HG03280 (cell line): ENCODE data around the gene DCTN4.
"Not testable (repeated sequence)": the region's sequence is repeated elsewhere in the genome, so short reads cannot be mapped to it uniquely, and the experiment has no call there.

Experiments used
- ATAC-seq: cut with Tn5 transposase; IDR thresholded peaks from one replicate; pipeline ENCODE4 v1.9.1; 2021; ENCODE audit warnings: mild to moderate bottlenecking, moderate library complexity; ENCODE audit not compliant: unreplicated experiment

Gene DCTN4

DNA sequence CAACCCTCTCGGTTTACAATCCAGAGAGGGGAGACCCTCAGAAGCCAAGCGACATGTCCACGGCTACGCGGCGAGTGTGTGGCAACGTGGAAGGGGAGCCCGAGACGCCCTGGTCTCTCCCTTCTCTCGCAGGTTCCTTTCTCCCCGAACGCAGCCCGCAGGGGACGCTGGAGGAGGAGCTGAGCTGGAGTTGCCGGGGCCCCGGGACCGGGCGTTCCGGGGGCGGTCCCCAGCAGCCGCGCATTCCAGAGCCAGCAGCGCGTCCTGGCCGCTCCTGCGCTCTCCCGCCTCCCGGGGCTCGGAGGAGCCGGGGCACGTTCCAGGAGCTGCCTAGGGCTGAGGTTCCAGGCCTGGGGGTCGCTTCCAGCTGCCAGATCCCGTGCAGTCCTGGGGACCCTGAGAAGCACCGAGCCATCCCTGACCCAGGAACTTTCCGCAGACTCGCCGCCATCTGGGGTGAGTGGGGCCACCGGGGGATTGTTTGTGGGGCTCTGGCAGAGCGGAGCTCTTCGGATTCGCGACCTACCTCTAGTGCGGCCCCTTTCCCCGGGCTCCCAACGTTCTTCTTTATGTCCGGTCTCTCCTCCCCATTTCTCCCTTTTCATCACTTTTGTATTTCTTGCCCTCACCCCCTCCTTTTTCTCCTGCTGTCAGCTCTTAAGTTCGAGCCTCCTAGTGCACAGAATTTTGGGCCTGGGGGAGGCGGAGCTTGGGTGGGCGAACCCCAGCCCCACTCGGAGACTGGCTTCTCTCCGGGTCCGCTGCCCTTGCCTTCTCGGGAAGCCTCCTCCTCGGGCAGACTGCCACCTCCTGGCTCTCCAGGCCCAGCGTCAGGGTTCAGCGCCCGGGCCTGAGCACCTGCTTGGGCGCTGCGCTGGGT, 19.9 kb upstream of the DCTN4 start, which contains the start of gene SMIM3:
Gene SMIM3, plus strand, starts transcription at position 241 of the 880 bp plus-strand sequence. CDS start 16,684 bp downstream, outside the sequence.
- ATAC-seq = no peak

DNA sequence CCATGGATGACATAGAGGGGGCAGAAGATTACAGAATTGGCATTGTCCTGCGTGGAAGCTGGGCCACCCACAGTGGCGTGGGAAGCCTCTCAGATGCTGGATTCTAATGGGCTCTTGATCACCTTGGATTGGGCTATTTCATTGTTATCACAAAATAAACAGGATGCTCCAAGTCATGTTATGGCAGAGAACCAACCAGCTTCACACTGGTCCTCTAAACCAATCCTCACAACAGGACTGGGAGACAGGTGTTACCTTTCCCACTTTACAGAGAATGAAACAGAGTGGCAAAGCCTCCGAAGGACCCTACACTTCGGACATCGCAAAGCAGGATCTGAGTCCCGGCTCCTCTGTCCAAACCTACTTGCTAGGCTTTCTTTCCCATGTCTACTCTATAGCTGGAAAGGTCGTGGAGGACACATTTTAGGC, 19.3 kb upstream of the DCTN4 start:
- ATAC-seq = no peak

DNA sequence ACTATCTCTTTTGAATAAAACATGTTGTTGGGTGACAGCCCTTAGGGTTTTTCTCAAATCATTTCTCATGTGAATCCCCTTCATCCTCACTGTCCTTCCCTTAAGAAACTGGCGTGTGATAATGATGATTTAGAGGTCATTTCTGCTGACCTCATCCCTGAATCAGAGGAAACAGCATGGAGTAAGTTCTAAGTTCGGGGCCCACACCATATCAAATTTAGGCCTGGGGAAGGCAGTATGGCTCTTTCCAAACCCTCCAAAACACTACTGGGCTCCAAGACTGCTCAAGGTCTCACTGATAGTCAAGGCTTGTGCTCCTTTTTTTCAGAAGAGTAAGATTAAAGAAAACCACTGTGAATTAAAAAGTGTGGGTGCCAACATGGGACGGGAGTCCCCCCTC, 18.9 kb upstream of the DCTN4 start:
- ATAC-seq = no peak

DNA sequence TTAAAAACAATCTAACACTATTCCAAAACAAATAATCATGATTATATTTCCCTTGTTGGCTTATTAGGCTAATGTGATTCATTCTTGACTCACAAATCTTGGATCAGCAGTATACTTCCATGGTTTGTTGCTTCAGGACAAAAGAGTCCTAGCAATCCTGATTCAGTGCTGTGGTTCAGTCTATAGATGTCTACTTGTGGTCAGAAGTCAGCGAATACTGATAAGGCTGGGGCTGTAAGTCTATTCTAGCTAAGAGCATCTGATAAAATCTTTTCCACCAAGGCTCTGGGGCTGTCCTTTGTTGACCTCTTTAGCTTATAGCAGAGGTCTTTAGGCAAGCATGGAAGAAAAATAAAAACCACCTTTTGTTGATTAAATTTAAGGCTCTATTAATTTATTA, 15.3 kb upstream of the DCTN4 start:
- ATAC-seq = no peak

DNA sequence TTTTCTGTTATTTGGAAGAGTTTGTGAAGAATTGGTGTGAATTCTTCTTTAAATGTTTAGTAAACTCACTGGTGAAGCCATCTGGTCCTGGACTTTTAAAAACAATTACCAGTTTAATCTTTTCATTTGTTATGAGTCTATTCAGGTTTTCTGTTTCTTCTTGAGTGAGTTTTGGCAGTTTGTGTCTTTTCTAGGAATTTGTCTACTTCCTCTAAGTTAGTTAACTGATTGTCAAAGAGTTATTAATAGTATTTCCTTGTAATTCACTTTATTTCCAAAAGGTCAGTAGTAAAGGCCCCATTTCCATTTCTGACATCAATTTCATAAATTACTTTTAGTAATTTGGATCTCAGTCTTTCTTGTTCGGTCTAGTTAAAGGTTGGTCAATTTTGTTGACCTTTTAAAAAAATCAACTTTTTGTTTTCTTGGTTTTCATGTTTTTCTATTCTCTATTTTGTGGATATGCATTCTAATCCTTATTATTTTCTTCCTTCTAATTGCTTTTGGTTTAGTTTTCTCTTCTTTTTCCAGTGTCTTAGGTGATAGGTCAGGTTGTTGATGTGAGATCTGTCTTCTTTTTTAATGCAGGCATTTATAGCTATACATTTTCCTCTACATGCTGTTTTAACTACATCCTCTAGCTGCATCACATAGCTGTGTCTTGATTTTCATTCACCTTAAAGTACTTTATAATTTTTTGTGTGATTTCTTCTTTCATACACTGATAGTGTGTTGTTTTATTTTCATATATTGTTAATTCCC, 12.4 kb upstream of the DCTN4 start:
- ATAC-seq = no peak

DNA sequence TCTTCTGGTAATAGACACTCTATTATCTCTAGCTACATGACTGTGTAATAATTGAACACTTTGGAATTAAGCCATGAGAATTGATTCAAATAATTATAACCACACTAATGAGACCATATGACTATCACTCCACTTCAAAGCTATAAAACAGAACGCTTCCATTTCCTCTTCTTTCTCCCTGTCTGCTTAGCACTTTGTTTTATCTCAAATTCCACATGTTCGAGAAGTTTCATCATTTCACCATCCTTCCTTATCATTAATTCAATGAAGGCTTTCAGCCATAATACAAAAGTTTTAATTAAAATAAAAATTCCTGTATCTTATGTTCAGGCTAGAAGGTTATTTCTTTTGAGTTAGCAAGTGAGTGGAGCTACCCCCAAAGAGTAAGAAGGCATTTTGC, 7.4 kb upstream of the DCTN4 start:
- no peak for ATAC-seq

DNA sequence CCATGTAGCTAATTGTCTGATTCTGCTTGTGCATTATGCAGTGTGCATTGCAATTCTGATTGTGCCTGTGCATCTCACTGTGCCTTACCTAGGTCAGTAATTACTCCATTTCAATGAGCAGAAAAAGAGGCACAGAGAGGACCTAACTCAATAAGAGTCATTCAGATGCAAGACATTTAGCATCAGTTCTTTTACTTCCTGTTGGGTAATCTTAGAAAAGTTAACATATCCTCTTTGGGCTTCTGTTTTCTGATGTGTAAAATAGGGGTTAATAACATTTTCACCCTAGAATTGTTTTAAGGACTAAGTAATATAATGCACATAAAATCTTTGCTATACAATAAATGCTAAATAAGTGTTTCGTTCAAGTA, 7.0 kb upstream of the DCTN4 start:
- ATAC-seq = no peak

DNA sequence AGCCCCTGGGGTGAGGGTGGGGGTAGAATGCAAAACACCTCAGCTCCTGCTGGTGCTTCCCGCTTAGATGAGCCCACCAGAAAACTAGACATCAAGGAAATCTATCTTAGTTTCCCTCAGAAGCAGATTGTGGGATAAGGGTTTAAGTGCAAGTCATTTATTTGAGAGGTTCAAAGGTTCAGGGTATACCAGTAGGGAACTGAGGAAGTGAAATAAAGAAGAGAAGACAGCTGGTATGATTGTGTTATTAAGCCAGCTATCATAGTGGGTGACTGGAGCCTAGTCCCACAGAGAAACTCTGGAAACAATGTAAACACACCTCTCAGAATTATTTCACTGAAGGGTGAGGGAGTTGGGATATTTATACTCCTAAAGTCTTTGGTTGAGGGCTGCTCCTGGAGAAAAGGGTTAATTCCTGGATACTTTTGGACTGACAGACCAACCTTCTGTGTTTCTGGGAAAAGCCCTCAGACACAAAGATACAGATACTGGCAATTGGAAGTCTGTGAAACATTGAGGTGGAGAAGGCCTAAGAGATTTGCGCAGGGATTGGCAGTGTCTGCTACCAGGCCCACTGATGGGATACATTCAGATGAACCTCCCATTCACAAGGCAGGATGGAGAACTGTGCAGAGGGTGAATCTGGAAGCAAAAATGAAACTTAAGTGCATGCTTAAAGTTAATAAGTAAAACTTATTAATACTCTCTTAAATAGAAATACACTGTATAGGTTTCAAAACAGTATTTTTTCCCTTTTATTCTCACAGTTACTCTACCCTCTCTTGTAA, 6.4 kb upstream of the DCTN4 start:
- ATAC-seq = no peak

DNA sequence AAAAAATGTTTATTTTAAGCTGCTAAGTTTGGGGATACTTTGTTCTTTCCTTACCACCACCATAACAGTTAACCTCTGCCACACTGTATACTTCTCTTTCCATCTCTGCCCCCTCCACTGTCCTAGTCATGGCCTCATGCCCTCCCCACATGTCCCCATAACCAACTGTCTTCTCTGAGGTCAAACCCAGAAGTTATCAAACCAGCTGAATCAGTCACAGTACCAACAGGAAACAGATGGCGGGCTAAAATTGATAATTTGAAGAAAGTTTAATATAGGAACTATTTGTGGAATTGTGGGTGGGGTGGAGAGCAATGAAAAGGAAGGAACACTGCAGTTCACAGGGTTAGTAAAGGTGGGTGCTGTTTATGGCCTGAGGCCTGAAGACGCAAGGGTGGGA, 5.7 kb upstream of the DCTN4 start:
- no peak for ATAC-seq

DNA sequence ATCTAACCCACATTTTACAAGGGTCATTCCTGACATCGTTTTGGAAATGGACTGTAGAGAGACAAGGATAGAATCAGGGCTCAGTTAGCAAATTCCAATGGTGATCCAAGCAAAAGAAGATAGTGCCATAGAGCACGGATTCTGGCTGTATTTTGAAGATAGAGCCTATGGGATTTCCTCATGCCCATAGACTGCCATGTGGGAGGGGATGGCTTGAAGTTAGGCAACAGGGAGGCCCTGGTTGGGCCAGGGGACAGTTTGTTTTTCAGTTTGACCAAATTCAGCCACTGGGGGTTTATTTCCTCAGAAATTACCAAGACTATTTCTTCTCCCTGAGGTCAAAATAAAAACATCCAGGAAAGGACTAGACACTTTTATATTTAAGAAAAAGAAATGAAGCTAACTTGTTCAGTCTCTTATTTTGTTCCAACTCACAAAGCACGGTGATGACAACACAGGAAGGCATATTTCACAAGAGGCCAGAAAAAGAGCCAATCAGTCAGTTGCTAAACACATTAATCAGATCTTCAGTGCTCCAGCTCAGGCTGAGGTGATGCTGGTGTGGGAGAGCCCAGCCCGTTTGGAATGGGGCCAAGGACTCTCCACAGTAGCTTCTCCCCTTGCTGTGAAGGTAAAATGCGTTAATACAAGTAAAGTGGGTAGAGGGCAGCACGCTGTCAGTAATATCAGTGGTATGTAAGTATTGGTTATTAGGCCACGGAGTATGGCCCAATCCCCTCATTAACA, 4.4 kb upstream of the DCTN4 start:
- no peak for ATAC-seq

DNA sequence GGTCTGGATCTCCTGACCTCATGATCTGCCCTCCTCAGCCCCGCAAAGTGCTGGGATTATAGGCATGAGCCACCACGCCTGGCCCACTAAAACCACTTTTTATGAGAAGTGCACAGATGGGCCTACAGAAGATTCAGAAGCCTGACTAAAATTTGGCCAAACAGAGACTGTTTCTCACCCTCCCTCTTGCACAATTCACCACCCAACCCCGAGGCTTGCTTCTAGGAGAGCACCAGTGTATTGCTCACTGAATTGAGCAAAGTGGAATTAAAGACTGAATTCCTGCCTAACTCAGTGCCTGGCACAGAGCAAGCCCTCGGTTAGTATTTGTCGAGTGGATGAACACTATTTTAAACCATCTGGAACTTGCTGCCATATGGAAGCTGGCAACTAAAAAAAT, 3.4 kb upstream of the DCTN4 start:
- no peak for ATAC-seq

DNA sequence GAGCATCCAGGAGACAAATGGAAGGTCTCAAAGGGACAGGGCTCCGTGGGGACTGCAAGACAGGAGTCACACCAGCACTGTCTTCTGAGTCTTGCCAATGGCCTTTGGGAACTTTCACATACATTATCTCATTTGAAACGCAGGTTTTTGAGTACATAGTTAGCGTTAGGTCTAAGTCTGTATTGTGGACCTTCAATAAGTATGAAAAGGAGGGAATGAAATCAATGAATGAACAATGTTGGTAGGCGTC, 442 bp upstream of the DCTN4 start:
- ATAC-seq = no peak

DNA sequence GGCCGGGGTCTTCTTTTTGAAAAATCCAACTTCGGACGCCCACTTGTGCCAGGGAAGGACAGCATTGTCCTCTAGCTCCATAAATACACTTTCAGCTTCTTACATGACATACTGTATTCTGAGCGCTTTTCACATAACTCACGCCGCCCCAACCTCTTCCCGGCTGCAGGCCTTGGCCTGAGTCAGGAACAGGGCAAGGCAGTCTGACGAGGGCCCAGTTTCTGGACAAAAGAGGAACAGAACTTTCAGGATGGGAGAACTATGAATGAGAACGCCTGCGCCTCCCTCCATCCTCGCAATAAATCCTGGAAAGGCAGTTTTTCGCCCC, 650 bp downstream of the DCTN4 start:
- peak; percentile 18 for ATAC-seq

DNA sequence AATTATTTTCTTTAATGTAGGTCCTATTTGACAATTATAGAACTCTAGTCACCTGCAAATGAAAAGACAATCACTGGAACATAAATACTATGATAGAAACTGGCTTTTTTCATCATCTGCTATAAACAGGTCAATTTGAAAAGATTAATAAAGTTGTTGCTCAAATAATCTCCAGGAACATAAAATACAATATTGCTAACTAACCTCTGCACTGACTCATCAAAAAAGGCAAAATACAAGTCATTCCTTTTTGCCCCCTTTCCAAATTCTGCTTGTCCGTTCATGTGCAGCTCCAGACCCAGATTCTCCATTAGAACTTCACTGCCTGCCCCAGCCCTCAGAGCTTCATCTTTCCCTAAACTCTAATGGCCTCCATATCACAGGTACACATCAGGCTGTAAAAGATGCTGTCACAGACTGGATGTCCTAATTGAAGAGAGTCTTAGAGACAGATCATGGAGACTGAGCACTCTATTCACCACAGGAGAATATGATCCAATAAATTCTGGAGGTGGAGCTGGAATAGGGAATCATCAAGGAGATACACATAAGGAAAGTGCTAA, 1.6 kb downstream of the DCTN4 start:
- ATAC-seq = no peak

DNA sequence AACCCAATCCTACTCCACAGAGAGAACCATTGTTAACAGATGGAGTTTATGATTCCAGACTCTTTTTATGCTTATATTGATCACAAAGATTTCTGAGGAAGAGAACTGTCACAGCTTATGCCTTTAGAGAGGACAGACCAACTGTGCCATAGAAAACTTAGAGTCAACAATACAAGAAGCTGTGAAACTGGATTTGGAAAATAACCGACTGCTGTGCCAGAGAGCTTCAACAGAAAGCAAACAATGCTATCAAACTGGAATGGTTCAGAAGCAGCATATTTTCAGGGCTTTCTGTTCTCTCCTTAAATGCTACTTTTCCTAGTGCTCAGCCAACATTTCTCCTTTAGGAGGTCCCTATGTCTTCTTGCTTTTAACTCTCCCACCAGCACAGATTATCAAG, 5.0 kb downstream of the DCTN4 start:
- no peak for ATAC-seq

DNA sequence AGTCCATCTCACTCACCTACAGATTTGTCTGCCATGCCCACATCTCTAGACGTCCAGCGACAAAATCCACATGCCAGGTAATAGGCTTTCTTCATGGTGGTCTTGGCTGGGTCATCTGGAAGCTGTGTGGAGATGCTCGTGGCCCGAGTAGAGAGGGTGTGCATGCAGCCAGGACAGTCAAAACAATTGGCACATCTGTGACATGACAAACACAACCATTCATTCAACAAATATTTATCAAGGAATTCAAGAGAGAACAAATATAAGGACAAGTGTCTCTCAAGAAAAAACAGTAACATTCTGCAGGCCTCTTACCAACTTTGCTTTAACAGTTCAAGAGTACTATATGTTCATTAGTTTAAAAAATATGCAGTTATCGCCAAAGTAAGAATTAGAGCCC, 5.4 kb downstream of the DCTN4 start:
- ATAC-seq = no peak

DNA sequence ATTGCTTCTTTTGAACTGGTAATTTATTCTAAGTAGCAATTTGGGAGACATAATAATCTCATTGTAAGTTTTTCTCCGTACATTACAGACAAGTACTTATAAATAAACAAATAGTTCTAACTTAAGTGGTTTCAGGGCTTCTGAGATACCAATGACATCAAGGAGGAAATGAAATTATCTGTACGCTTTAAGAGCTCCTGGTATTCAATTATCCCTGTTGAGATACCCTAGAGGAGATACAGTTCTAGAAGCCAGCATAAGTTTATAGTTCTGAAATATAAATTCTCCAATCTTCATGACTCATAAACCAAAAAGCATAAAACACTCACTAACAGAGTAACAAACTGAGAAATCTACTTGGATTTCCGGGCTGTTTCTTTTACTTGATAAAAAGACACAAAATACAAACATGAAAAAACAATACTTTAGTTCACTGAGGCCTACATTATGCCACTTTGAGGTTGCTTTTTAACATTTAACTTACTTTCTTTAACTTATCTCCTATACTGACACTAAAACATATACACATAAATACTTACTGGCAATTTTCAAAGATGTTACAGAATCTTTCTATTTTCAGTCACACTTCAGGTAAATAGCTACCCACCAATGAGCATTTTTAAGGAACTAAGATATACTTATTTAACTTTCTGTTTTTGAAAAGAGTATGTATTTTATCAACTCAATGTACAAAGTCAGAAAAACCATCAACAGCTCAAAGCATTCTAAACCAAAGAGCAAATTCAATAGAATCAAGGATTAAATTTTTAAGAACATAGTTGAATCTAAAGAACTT, 7.5 kb downstream of the DCTN4 start:
- ATAC-seq = no peak

DNA sequence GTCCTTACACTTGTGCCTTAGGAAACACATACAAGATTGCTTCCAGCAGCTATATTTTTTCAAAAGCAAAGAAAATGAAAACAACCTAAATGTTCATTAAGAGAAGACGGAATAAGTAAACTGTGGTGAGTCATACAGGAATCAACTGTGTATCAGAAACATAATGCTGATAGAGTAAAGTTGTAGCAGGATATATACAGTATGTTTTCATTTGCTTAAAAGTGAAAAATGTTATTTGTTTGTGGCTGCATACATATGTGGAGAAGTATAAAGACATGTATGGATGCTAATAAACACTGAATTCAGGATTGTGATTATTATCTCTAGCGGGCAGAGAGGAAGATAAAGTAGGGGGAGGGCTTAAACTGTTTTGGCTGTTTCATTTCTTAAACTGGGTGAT, 8.3 kb downstream of the DCTN4 start:
- no peak for ATAC-seq

DNA sequence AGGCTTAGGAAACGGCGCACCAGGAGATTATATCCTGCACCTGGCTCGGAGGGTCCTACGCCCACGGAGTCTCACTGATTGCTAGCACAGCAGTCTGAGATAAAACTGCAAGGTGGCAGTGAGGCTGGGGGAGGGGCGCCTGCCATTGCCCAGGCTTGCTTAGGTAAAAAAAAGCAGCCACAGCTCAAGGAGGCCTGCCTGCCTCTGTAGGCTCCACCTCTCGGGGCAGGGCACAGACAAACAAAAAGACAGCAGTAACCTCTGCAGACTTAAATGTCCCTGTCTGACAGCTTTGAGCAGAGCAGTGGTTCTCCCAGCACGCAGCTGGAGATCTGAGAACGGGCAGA, 15.7 kb downstream of the DCTN4 start:
- not testable (repeated sequence) for ATAC-seq
